ENCODE data around the gene DNAAF2.

DNAAF2 gene

DNA sequence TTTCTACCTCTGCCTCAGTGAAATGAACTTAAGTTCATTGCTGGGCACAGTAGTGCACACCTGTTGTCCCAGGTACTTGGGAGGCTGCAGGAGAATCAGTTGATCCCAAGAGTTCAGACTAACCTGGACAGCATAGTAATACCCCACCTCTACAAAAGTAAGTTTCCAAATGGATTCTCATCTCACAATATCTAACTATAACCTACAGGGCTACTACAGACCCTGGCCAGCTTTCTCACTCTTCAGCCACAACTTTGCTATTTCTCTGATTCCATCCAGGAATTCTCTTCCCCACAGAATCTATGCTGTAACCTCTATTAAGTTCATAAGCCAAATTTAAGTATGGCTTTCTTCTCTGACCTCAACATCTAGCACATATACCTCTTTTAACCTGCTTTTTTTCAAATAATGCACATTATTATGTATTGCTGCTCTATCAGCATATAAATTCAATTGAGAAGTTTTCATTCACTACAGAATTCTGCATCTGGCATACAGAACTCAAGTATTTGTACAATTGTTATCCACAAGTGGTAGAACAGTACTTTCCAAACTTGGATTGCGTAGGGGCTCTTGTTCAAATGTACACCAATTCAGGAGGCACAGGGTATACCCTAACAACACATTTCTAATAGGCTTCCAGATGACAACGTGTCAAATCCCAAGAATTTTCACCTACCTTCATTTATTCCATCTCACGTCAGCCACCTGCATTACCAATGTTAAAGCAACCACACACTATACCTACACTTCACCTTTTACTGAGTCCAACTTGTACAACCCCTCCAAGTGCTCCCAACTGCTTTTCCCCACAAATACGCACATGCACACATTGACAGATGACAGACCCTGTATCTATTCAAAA is 52.7 kb downstream of the DNAAF2 start:
- no peak for DNase-seq

- no peak for DNase-seq
Measured at GRCh38 chr14:49581209-49582112, 53.6 kb downstream of the DNAAF2 start.

GRCh38 chr14:49579841-49580240 is 55.2 kb downstream of the DNAAF2 start:
- no peak for DNase-seq

DNA sequence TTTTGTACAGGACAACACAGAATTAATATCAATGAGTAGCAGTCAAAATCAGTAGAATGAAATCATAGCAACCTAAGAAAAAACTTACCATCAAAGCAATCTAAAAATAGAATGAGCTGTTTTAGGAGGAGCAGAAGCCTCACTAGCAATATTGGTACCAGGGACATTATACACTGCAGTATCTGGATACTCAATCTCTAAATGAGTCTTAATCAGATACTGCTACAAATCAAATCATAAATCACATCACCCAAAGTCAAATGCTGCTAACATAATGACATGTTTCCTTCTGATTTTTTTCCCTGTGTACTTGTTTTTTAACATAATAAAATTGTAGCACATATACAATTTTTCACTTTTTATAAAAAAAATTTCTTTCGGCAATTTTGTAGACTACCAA is 56.9 kb downstream of the DNAAF2 start:
- DNase-seq: no peak
